ACC112 (cell line): ENCODE data around the gene KIF15.
"Not testable (repeated sequence)": the region's sequence is repeated elsewhere in the genome, so short reads cannot be mapped to it uniquely, and the experiment has no call there.

ENCODE experiments used
- H2AFZ ChIP-seq: fragments of 200-600 bp; sonication (generic); one replicate; pipeline ENCODE4 v1.6.0; 2017; ENCODE audit warnings: antibody characterized with exemption, low read length; ENCODE audit not compliant: unreplicated experiment
- H3K27ac ChIP-seq: fragments of 200-600 bp; sonication (generic); 2 replicates; pipeline ENCODE4 v1.5.1; 2014; ENCODE audit warnings: low read depth, mild to moderate bottlenecking, antibody characterized with exemption, low read length, moderate library complexity
- H3K27me3 ChIP-seq: fragments of 200-600 bp; sonication (generic); 2 replicates; pipeline ENCODE4 v1.6.1; 2014; ENCODE audit warnings: mild to moderate bottlenecking, antibody characterized with exemption, low read length, moderate library complexity, mixed read lengths; ENCODE audit not compliant: insufficient read depth
- H3K36me3 ChIP-seq: fragments of 200-600 bp; sonication (generic); 2 replicates; pipeline ENCODE4 v1.6.1; 2016; ENCODE audit warnings: mild to moderate bottlenecking, antibody characterized with exemption, low read length, moderate library complexity, mixed read lengths; ENCODE audit not compliant: insufficient read depth
- H3K4me1 ChIP-seq: fragments of 200-600 bp; sonication (generic); one replicate; pipeline ENCODE4 v1.6.1; 2016; ENCODE audit warnings: low read length, mixed read lengths; ENCODE audit not compliant: insufficient read depth, unreplicated experiment, control insufficient read depth
- H3K4me3 ChIP-seq: fragments of 200-600 bp; sonication (generic); 2 replicates; pipeline ENCODE4 v1.5.1; 2014; ENCODE audit warnings: mild to moderate bottlenecking, low read depth, low read length
- H3K79me2 ChIP-seq: fragments of 200-600 bp; sonication (generic); one replicate; pipeline ENCODE4 v1.6.0; 2016; ENCODE audit warnings: low read length; ENCODE audit not compliant: control insufficient read depth, unreplicated experiment, insufficient read depth

Gene KIF15

DNA sequence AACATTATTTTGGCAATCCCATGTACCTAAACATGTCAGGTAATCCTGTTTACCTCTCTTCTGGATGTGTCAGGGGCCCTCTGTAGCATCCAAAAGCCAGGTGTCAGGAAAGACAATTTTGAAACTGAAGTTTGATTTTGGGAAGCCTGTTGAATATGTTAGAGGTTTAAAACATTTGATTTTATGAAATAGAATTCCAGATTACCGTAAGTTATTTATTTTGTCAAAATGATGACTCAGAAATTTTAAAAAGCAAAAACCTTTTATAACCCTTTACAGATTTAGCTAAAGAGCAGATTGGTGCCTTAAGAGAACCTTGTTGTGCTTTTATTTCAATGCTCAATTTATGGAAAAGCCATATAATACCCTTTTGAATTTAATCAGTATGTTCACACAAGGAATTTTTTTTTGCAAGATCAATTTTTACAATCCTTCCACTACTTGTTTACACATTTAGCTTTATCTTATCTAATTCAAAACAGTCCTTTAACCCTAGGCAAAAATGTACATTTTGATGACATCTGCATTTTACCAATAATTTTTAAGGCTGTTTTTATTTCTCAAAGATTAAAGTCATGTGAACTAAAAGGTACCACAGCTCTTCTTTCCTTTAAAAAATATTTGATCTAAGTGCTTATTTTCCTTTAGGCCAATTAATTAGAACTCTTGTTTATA lies 10.0 kb downstream of the KIF15 start:
- Histone ChIP-seq H3K36me3 (peaks cover 47% of the 10 kb centered on the region), H3K79me2 (peaks cover 34% of the 10 kb centered on the region), H3K27ac (no peak overlapping the region), H3K4me3 (no peak overlapping the region), H3K4me1 (no peaks in the 10 kb centered on the region), H3K27me3 (no peaks in the 10 kb centered on the region), H2AFZ (no peak overlapping the region)

DNA sequence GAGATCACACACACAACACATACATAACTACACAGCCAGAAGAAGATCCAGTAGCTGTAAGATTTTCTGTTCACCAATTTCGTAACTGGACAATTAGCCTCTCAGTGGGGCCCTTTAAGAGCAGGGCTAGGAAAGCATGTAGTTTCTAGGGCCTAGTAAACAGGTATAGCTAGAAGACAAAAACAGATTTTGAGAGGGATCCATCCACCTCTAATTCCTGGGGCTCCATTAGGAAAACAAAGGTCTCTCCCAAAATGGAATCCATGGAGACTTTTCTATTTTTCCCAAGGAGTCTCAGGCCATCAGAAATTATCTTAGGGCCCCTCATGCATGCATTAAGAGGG lies 10.5 kb downstream of the KIF15 start:
- Histone ChIP-seq H3K4me3 (no peak overlapping the region), H3K36me3 (peaks cover 47% of the 10 kb centered on the region)

DNA sequence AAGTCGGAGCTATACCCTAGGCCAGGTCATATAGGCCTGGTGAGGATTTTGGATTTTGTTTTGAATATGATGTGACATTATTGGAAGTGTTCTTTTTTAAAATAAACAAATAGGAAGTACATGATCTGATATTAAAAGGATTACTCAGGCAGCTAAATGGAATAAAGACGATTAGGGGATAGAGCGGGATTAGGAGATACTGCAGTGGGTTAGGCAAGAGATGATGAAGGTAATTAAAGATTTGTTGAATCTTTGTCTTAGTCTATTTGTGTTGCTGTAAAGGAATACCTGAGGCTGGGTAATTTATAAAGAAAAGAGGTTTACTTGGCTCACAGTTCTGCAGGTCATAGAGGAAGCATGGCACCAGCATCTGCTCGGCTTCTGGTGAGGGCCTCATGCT lies 21.3 kb downstream of the KIF15 start:
- H3K27me3 ChIP-seq, result no peaks in the 10 kb centered on the region
- no peak overlapping the region for H3K27ac ChIP-seq
- H3K36me3 ChIP-seq, result peaks cover 25% of the 10 kb centered on the region
- no peaks in the 10 kb centered on the region for H3K4me1 ChIP-seq
- H3K4me3 ChIP-seq, result no peak overlapping the region
- no peak overlapping the region for H2AFZ ChIP-seq
- no peaks in the 10 kb centered on the region for H3K79me2 ChIP-seq

More for the DNA sequence above, 10.5 kb downstream of the KIF15 start:
- no peaks in the 10 kb centered on the region for H3K4me1 ChIP-seq
- H2AFZ ChIP-seq, result no peak overlapping the region
- H3K27ac ChIP-seq, result no peak overlapping the region
- no peaks in the 10 kb centered on the region for H3K27me3 ChIP-seq
- peaks cover 32% of the 10 kb centered on the region for H3K79me2 ChIP-seq

DNA sequence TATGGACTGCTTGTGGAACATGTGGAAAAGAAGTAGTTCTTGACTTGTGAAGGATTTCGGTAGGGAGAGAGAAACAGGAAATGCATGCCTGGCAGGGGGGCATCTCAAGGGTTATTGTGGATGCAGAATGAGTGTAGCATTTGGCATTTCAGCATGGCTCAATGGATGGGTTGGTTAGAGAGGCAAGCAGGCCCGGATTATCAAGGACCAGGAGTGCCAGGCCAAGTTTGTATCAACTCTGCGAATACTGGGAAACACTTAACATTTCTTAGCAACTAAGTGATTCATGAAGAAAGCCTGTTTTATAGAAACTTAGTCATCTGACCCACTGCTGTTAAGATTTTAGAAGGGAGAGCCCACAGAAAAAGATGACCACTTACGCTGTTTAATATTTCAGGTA lies 33.6 kb downstream of the KIF15 start:
- Histone ChIP-seq H3K4me1 (no peaks in the 10 kb centered on the region), H3K27ac (no peak overlapping the region), H3K4me3 (no peak overlapping the region), H3K79me2 (no peaks in the 10 kb centered on the region), H2AFZ (no peak overlapping the region), H3K27me3 (no peaks in the 10 kb centered on the region), H3K36me3 (peaks cover 19% of the 10 kb centered on the region)

GRCh38 chr3:44802011-44802410 lies 40.4 kb downstream of the KIF15 start:
- Histone ChIP-seq H3K79me2 (no peaks in the 10 kb centered on the region), H3K36me3 (peaks cover 18% of the 10 kb centered on the region)

DNA sequence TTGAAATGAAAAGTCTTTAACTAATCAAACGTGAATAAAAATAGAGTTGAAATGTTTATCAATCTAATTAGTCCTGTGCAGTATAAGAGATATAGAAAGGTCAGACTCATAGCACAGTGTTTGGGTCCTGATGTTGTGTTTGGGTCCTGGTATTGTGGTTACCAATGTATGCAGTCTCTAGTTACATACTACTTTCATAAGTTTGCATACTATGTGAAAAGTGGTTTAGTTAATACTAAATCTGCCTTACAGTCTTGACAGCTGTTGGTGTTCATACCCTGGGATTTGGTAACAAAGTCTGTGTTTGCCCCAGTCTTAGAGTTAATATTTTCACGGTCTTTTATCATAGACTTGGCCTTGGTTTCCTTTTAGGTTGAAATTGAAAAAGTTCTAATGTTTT lies 41.7 kb downstream of the KIF15 start:
- no peak overlapping the region for H2AFZ ChIP-seq
- H3K36me3 ChIP-seq, result peaks cover 12% of the 10 kb centered on the region
- no peaks in the 10 kb centered on the region for H3K79me2 ChIP-seq
- H3K27me3 ChIP-seq, result no peaks in the 10 kb centered on the region
- no peak overlapping the region for H3K27ac ChIP-seq
- H3K4me1 ChIP-seq, result no peaks in the 10 kb centered on the region
- H3K4me3 ChIP-seq, result no peak overlapping the region

More at GRCh38 chr3:44802011-44802410, 40.4 kb downstream of the KIF15 start:
- Histone ChIP-seq H3K27ac (no peak overlapping the region), H3K27me3 (no peaks in the 10 kb centered on the region), H3K4me3 (no peak overlapping the region), H2AFZ (no peak overlapping the region), H3K4me1 (no peaks in the 10 kb centered on the region)

- no peaks in the 10 kb centered on the region for H3K79me2 ChIP-seq
- H3K36me3 ChIP-seq, result peaks cover 8% of the 10 kb centered on the region; the same call in 1 of the 2 replicates
- H2AFZ ChIP-seq, result no peak overlapping the region
- H3K4me3 ChIP-seq, result no peak overlapping the region
- H3K27ac ChIP-seq, result no peak overlapping the region
- no peaks in the 10 kb centered on the region for H3K27me3 ChIP-seq
- H3K4me1 ChIP-seq, result no peaks in the 10 kb centered on the region
These were observed 44.4 kb downstream of the KIF15 start for GRCh38 chr3:44805960-44806359.

GRCh38 chr3:44814751-44815150 lies 53.2 kb downstream of the KIF15 start:
- no peaks in the 10 kb centered on the region for H3K27me3 ChIP-seq
- H3K4me3 ChIP-seq, result no peak overlapping the region
- H3K79me2 ChIP-seq, result no peaks in the 10 kb centered on the region
- peaks cover 9% of the 10 kb centered on the region for H3K36me3 ChIP-seq
- no peak overlapping the region for H2AFZ ChIP-seq
- H3K27ac ChIP-seq, result no peak overlapping the region
- no peaks in the 10 kb centered on the region for H3K4me1 ChIP-seq

DNA sequence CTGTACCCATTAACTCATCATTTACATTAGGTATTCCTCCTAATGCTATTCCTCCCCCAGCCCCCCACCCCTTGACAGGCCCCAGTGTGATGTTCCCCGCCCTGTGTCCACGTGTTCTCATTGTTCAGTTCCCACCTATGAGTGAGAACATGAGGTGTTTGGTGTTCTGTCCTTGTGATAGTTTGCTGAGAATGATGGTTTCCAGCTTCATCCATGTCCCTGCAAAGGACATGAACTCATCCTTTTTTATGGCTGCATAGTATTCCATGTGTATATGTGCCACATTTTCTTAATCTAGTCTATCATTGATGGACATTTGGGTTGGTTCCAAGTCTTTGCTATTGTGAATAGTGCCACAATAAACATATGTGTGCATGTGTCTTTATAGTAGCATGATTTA lies 54.7 kb downstream of the KIF15 start:
- not testable (repeated sequence) for H3K36me3 ChIP-seq, H2AFZ ChIP-seq

DNA sequence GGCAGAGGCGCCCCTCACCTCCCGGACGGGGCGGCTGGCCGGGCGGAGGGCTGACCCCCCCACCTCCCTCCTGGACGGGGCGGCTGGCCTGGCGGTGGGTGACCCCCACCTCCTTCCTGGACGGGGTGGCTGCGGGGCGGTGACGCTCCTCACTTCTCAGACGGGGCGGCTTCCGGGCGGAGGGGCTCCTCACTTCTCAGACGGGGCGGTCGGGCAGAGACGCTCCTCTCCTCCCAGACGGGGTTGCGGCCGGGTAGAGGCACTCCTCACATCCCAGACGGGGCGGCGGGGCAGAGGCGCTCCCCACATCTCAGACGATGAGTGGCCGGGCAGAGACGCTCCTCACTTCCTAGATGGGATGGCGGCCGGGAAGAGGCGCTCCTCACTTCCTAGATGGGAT lies 59.6 kb downstream of the KIF15 start:
- H3K4me1 ChIP-seq, result peaks cover 16% of the 10 kb centered on the region
- not testable (repeated sequence) for H3K4me3 ChIP-seq, H3K79me2 ChIP-seq, H3K27ac ChIP-seq, H2AFZ ChIP-seq, H3K27me3 ChIP-seq, H3K36me3 ChIP-seq

More for the DNA sequence above, 54.7 kb downstream of the KIF15 start:
- H3K79me2 ChIP-seq, H3K27me3 ChIP-seq, H3K4me1 ChIP-seq, H3K27ac ChIP-seq, H3K4me3 ChIP-seq: not testable (repeated sequence)

DNA sequence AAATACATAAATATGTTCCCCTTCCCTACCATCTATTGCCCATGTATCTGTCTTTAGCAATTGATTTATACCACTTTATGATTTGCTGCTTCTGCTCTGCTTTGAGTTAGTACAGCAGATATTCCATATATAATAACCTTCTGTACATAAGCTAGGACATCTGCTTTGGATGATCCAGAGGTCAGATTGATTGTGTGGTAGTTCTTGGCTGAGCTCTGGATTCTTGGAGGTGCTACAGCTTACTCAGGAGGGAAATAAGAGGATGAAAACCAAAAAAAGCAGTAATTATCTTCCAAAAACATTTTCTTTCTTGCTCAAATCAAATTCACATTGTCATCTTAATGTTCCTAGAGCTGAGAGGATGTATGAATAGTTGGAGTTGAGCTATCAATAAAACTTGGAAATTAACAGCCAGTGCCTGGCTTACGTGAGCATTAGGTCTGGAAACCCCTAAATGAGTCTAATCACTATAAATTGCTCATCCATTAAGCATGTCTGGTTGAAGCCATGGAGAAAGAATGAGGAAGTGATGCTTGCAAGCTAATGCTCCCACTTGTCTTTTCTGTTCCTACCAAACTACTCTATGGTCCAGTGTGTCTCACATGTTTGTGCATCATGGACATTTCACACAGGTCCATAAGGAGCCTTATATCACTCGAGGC lies 63.8 kb downstream of the KIF15 start:
- Histone ChIP-seq H3K36me3 (peaks cover 10% of the 10 kb centered on the region), H2AFZ (no peak overlapping the region)

More for the DNA sequence above, 63.8 kb downstream of the KIF15 start:
- peaks cover 16% of the 10 kb centered on the region for H3K4me1 ChIP-seq
- H3K4me3 ChIP-seq, result no peak overlapping the region
- no peak overlapping the region for H3K27ac ChIP-seq
- no peaks in the 10 kb centered on the region for H3K27me3 ChIP-seq
- H3K79me2 ChIP-seq, result no peaks in the 10 kb centered on the region
